CD4-positive, alpha-beta T cell treated with Interleukin-17A for 4 hours (primary cell): ENCODE data around the gene FMNL3.
"Not testable (repeated sequence)": the region's sequence is repeated elsewhere in the genome, so short reads cannot be mapped to it uniquely, and the experiment has no call there.

ENCODE experiments used
- DNase-seq: peaks from one replicate; pipeline ENCODE4 v3.0.0-alpha.2; 2020; ENCODE audit warnings: mixed read lengths

FMNL3 gene

DNA sequence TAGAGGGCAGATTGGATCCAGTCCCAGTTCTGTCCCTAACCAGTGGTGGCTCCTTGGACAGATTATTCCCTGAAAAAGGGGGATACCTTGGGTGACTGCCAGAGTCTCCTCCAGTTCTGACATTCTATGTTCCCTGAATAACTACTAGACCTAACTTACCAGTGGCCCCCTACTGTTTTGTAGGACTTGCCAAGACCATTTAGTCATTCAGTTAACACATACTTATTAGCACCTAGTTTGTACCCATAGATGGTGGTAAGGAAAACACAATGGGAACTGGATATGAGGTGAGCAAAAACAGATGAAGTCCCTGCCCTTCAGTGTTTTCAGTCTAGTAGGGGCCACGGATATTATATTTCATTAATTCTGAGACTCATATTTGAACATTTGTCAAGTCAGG lies 80.4 kb downstream of the FMNL3 start:
- no peak for DNase-seq

DNA sequence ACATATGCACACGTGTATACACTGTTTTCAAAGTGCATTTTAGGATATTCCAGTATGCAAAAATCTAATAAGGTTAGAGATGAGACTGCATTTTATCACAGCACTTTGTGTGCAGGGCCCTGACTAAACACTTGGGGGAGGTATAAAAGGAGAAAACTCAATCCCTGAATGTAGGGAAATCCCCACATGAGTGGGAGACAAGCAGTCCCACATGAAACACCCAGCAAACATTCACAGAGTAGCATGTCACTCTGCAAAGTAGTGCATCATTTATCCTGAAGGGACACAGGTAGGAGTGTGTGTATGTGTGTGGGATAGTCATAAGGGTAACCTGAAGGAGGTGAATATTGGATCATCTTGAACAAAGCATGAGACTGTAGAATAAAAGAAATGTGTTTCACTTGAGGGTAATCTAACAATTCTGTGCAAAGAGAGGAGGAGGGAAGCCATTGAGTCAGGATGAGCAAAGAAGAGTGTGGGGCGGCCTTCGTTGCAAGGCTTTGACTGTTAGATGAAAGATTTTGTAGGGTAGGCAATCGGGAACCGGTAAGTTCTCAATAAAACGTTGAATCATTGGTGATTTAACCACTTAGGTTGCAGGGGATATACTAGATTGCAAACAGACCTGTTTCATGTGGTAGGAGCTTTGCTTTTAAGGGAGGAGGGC lies 80.9 kb downstream of the FMNL3 start:
- DNase-seq = no peak

DNA sequence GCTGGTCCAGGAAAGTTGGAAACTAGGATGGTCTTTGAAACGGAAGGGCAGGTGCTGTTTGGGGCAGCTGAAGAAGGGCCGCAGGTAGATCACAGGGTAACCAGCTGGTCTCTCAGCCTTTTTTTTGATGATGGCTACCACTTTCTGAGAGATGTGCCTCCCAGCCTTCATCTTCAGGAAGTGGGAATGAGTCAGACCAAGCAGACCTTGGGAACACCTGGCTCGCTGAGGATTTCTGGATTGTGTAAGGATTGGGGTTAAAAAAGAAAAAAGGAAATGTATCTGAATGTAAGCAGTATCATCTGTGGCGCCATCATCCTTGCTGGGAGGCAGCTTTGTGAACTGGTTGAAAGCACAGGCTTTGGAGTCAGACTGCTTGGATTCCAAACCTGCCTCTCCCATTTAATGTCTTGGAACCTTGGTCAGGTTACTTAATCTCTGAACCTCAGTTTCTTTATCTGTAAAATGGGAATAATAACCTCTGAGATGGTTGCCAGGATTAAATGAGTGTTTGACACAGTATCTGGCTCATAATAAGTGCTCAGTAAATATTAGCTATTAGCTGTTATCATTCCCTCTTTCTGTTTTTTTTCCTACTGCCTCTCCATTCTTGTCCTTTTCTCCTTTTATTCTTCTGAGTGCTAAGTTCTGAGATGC lies 82.2 kb downstream of the FMNL3 start:
- DNase-seq = no peak

DNA sequence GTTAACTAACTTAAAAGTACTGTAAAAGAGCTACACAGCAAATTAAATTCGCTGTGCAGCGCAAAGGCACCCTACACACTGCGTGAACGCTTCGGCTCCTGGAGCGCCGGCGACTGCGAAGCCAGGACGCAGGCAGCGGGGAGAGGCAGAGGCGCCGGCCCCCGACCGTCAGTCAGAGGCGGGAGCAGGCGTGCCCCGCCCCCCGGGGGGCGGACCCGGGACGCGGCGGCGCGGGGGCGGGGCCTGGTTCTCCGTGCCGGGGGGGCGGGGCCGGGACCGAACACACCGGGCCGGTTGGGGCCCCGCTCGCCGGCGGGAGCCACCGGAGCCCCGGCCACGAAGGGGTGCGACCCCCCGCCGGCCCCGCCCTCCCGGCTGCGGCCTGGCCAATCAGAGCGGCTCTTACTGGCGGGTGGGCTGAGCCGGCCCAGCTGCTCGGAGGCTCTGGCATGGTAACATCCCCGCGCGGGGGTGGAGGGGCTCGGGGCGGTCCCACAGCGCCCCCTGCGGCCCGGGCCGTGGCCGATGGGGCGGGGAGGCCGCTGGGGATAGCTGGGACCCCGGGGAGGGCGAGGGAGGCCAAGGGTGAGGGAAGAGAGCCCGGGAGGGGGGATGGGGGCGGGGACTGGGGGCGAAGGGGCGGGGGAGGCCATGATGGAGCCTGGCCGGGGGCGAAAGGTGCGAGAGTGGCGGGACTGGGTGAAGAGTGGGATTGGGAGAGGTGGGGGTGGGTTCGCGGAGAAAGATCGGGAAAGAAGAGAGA lies 83.9 kb downstream of the FMNL3 start, which contains the start of gene PRPF40B:
Gene PRPF40B, plus strand, starts transcription at position 420 of the 763 bp plus-strand sequence. Its CDS starts 30 bp downstream, at position 450.
- DNase-seq = peak; percentile 88

DNA sequence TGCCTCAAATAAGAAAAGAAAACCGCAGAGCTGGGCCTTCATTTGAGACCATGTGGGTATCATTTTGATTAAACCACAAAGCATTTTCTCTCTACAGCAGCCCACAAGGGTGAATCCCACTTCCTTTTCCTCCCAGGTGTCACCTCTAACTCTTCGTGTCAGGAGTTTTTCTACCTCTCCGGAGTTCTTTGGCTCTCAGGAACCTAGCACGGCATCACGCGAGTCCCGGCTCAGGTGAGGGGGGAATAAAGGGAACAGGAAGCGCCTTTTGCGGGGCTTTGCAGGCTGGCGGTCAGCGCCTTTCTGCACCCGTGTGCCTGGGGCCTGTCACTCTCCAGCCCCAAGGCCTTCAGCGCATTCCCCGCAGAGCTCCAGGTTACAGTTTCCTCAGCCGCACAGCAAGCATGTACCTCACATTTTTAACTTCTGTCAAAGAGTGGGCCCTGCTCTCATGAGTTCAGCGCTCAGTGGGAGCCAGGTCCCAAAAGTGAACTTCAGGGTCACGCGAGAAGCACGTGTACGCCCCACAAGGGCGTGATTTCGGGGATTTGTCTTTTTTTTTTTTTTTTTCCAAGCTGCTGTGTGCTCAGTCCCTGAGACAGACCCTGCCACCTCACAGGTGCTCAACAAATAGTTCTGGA lies 84.6 kb downstream of the FMNL3 start:
- DNase-seq = peak; percentile 59

DNA sequence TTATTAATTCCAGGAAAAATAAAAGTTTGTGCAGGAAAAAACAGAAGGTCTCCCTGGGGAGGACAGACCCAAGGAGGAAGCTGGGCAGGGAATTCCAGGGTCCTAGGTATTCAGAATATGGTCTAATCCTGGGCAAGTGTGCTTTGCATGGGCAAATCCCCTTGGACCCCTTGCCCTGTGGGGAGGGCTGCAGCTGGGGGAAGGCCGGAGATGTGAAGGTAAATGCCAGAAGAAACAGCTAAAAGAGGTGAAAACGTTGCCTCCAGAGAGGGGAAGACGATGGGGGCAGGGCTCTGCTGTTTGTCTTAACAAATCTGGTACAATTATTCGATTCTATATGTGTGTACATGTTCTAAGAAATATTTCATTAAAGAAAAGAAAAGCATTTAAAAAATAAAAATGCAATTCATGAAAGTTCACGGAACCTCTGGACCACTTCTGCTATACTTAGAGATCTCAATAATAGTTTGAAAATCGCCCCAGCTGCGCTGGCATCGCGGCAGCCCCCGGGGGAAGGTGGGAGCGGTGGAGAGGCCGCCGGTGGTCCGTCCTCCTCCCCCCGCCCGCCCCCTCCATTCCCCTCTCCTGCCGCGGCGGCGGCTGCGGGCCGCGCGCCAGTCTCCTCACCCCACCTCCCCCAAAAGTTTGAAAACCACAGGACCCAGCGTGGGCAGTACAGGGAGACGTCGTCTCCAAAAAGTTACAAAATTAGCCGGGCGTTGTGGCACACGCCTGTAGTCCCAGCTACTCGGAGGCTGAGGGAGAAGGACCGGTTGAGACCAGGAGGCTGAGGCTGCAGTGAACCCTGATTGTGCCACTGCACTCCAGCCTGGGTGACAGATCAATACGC lies 85.3 kb downstream of the FMNL3 start:
- no peak for DNase-seq

DNA sequence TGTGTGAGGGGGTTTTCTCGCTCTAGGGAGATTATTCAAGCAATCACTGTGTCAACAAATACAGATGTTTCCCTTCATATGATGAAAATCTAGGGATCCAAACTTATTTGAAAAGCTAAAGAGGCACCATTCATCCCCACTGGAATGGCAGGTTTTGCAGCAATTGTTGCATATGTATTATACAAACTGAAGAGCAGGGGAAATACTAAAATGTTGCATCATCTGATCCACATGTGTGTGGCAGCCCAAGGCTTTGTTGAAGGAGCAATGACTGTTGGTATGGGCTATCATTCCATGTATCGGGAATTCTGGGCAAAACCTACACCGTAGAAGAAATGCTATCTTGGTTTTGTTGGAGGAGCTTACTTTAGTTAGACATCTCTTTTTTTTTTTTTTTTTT lies 87.9 kb downstream of the FMNL3 start:
- no peak for DNase-seq

DNA sequence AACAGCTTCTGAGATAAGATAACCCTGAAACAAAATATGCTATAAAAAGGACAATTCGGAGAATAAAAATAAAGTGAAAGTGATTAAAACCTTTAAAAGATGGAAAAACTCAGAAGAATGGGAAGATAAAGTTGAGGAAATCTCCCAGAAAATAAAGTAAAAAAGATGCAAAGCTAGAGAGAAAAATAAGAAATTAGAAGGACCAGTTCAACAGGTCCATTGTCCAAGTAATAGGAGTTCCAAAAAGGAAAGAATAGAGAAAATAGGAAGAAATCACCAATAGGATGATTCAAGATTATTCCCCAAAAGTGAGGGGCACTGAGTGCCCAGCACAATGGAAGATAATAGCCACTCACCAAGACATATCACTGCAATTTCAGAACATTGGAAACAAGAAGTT lies 88.6 kb downstream of the FMNL3 start:
- DNase-seq = no peak

DNA sequence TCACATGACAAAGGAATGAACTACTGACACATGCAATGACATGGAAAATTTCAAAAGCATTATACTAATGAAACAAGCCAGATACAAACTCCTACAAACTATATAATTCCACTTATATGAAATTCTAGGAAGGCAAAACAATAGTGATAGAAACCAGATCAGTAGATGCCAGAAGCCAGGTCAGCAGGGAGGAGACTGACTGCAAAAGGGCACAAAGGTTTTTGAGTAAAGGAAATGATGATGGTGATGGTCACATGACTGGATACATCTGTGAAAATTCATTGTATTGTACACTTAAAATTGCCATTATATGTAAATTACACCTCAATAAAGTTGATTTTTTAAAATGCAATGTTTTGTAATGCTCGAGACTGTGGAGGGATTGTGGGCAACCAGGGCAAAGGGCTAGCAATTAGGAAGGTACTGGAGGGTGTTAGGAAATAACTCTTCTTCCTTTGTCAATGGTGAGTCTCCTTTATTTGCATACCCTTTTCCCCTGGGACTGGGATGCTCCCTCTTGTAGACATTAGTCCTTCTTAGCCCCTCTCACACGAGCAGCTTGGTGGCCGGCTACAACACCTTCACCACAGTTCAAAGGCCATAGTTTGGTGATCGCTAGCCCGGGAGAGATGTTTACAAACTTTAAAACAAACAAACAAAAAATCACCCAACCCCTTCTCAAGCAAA lies 90.5 kb downstream of the FMNL3 start:
- no peak for DNase-seq

DNA sequence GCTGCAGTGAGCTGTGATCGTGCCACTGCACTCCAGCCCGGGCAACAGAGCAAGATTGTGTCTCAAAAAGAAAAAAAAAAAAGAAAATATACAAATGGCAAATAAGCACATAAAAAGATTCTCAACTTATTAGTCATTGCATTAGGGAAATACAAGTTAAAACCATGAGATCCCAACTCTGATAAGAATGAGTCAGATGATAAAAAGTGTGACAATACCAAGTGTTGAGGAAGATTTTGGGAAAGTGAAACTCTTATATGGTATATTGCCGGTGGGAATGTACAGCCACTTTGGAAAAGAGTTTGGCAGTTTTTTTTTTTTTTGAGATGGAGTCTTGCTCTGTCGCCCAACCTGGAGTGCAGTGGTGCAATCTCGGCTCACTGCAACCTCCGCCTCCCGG lies 91.5 kb downstream of the FMNL3 start:
- DNase-seq = no peak

DNA sequence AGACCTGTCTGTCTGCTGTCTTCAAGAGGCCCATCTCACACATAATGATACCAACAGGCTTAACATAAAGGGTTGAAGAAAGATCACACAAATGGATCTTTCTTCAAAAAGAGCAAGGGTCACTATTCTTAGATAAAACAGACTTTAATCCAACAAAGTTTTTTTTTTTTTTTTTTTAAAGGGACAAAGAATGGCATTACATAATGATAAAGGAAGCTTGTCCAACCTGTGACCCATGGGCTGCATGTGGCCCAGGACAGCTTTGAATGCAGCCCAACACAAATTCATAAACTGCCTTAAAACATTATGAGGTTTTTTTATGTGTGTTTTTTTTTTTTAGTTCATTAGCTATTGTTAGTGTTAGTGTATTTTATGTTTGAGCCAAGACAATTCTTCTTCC lies 95.0 kb downstream of the FMNL3 start:
- DNase-seq = no peak

DNA sequence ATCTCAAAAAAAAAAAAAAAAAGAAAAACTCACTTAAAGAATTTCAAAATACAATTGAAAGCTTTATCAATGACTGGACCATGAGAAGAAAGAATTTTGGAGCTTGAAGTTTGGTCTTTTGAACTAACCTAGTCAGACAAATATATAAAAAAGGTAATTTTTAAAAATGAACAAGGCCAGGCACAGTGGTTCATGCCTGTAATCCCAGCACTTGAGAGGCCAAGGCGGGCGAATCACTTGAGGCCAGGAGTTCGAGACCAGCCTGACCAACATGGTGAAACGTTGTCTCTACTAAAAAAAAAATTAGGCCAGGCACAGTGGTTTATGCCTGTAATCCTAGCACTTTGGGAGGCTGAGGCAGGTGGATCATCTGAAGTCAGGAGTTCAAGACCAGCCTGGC lies 96.4 kb downstream of the FMNL3 start:
- not testable (repeated sequence) for DNase-seq

DNA sequence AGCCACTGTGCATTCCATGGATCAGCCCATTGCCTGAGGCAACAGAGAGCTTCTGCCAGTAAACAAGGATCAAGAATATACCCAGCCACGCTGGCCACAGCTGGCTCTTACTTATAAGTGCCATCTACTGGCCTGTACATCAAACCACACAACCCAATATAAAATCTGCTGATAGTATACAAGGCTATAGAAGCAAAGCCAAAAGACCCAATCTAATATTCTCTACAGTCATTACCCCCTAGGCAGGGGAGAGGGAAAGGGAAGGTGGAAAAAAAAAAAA lies 97.4 kb downstream of the FMNL3 start:
- no peak for DNase-seq

DNA sequence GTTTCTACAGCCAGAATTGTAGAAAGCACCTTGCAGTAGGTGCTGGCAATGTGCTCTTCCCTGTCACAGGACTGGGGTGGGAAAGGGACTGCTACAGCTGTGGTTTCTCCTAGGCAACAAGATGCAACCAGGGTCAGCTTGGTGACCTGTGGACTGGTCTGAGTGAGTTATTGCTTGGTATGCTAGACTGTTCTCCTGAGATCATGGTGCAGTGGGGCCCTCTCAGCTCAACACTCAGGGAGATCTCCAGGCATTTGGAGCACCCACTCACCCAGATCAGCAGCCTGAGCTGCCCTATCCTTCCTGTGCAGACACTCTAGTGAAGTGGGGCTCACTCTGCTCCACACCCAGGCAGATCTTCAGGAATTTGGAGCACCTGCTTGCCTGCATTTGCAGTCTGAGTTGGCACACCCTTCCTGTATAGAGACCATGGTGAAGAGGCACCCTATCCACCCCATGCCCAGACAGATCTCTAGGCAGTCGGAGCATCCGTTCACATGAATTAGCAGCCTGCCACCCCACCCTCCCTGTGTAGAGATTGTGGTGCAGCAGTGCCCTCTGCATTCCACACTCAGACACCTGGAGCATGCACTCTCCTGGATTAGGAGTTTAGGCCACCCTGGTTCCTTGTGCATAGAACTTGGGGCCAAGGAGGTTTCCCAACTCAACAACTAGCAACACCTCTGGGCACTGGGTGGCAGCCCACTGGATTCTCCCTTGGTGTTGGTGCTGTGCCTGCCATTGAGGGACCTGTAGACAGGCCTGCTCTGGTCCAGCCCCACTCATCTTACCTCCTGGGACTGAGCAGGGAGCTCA lies 97.9 kb downstream of the FMNL3 start:
- DNase-seq = no peak

DNA sequence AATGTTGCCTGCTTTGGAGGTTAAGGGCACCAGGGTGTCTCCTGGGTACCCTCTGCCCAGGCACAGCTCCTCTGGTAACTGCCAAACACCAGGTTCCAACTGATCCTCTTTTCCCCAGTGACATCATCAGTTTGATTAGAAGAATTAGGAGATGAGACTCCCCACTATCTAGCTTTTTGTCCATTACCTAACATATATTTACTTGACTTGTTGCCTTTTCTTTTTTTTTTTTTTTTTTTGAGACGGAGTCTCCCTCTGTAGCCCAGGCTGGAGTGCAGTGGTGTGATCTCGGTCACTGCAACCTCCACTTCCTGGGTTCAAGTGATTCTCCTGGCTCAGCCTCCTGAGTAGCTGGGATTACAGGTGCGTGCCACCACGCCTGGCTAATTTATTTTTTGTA lies 101.7 kb downstream of the FMNL3 start, which contains the start of gene FAM186B:
Gene FAM186B, minus strand, starts transcription at position 101 of the 400 bp plus-strand sequence. CDS start 162 bp downstream, outside the sequence.
- not testable (repeated sequence) for DNase-seq

DNA sequence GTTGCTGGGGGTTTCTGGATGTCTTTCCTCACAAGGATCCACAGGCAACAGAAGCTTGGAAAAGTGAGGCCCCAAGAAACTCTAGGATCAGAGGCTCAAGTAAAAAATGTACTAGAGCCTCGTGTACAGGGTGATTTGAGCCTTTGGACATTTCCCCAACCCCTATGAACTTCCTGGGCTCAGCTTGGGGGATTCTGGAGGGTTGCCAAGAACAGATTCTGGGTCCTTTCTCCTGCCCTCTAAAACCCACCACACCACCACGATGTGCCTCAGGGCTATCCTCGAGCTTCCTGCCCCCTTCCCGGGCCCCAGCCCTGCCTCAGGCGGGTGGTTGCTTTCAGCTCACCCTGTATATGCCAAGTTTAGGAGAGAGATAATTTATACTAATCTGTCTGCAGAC lies 102.3 kb downstream of the FMNL3 start:
- DNase-seq = no peak

DNA sequence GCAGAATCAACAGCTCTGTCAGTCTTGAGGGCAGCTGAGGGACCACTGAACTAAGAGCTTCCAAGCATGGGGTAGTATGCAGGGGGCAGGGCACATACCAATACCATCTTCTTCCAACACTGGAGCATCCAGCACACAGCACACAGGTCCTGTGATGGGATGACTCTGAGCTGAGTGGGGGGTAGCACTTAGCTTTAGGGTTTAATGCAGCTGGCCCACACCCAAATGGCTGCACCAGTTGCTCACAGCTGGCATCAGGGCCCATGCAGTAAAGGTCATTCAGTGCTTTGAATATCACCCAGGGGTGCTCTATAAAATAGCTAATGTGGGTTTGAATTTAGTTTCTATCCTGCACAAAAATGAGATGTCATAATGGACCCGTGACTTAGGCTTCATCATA lies 103.5 kb downstream of the FMNL3 start:
- DNase-seq = no peak

DNA sequence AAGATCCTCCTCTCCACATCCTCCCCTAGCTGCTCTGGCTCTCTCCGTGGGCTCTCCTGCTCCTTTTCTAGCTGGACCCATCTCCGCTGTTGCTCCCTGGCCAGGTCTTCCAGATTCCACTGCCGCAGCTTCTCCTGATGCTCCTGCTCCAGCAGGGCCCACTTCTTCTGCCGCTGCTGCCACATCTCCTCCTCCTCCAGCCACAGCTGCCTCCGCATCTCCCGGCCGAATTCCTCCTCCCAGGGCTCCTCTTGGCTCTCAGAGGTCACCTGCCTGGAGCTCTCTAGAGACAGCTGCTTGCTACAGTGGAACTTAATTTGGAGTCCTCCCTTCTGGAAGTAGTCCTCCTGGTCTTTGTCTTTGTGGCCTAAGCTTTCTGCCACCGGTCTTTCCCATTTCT lies 107.2 kb downstream of the FMNL3 start:
- DNase-seq = no peak

DNA sequence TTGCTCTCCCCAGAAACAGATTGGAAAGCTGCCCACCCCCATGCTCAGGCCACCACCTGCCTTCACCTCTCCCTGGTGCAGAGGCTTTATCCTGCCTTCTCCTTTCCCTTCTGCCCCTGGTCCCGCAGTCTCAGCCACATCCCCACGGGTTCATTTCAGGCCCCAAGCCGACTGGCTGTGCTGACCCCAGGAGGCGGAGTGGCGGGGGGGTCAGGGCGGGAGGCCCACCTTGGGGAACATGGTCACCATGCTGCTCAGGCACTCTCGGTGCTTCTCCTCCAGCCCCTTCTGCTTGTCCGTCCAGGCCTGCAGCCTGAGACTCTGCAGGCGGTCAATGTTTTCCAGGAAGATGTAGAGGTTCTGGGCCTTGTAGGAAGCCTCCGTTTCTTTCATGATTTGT lies 108.7 kb downstream of the FMNL3 start:
- DNase-seq = no peak

DNA sequence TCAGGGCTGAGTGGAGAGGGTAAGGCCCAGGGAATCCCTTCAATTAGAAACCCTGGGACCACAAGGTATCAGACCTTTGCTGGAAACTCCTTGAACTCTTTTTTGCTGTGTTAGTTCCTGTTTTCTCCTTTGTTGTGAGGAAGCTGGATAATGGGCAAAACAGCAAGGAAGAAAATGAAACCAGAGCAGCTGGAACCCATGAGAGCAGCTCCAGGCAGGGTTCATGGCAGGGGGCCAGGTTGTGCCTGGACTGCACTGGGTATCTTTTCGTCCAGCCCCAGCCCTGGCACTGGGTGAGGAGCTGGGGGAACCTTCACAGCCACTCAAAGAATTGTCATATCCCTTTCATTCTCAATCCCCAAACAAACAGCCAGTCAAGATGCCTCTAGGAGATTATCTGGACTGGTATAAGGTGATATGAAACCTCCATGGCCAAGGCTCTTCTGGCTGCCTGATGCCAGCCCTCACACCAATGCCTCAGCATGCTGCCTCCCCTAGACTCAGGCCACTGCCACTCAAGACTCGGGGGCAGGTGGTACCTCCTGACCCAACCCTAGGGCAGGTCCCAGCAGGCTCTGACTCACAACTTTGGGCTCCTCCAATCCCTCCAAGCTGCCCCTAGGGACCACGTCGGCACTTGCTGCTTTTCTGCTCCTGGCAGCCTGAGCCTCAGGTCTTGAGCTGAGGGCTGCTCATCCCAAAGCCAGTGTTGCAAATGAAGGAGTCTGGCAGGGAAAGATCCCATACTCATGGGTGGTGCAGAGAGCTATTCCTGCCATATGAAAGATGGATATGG lies 118.3 kb downstream of the FMNL3 start:
- DNase-seq = no peak
